Esophagus (tissue), 2 donors: ENCODE measurements around the gene MYO1G. TPM values are rescaled to one million over a fixed set of nuclear protein-coding genes. Genes with fewer than 3 reads are reported as not detected.
"Not testable (repeated sequence)": the region's sequence is repeated elsewhere in the genome, so short reads cannot be mapped to it uniquely, and the experiment has no call there.

Experiments
- H3K27ac ChIP-seq, 2 donors: one replicate each; pipeline ENCODE4 v1.5.1; 2013; ENCODE audit warnings: low read depth in 2 of 2, mild to moderate bottlenecking in 2 of 2, inconsistent platforms in 1 of 2, low read length in 1 of 2, moderate library complexity in 1 of 2
- H3K27me3 ChIP-seq, 2 donors: one replicate each; pipeline ENCODE4 v1.6.1; 2013; ENCODE audit warnings: low read length in 2 of 2, control low read depth in 1 of 2, mild to moderate bottlenecking in 1 of 2; ENCODE audit not compliant: insufficient read depth in 2 of 2, control insufficient read depth in 1 of 2
- H3K36me3 ChIP-seq, 2 donors: one replicate each; pipeline ENCODE4 v1.6.1; 2013; ENCODE audit warnings: low read length in 1 of 2; ENCODE audit not compliant: control insufficient read depth in 2 of 2, insufficient read depth in 2 of 2
- H3K4me1 ChIP-seq, 2 donors: one replicate each; pipeline ENCODE4 v1.6.1; 2013; ENCODE audit warnings: low read length in 1 of 2; ENCODE audit not compliant: control insufficient read depth in 2 of 2, insufficient read depth in 2 of 2
- H3K4me3 ChIP-seq, 2 donors: one replicate each; pipeline ENCODE4 v1.5.1; 2013; ENCODE audit warnings: low read length in 2 of 2, mild to moderate bottlenecking in 2 of 2, low read depth in 1 of 2, moderate library complexity in 1 of 2
- H3K9me3 ChIP-seq, 2 donors: one replicate each; pipeline ENCODE4 v1.6.1; 2013; ENCODE audit warnings: mild to moderate bottlenecking in 2 of 2, low read depth in 1 of 2, low read length in 1 of 2, moderate library complexity in 1 of 2; ENCODE audit not compliant: control insufficient read depth in 2 of 2, insufficient read depth in 1 of 2
- WGBS, 2 donors: extraction: QIAGEN DNeasy Blood & Tissue Kit; methylation state at CpG; one replicate each; pipeline ENCODE4 v1.1.7; 2013; 5-methylcytosine and 5-hydroxymethylcytosine counted together
- polyA plus RNA-seq, 2 donors: library from polyadenylated mRNA; stranded (reverse); fragments of 200-250 nt; gene quantifications; one replicate each; pipeline ENCODE4 v1.2.3, GENCODE V29; 2013
- donor health status: healthy with polysubstance abuse.
- donor health status: Bipolar disorder and iron deficiency.

Gene MYO1G
- polyA plus RNA-seq, 2 donors: 2.2 to 2.3 TPM

DNA sequence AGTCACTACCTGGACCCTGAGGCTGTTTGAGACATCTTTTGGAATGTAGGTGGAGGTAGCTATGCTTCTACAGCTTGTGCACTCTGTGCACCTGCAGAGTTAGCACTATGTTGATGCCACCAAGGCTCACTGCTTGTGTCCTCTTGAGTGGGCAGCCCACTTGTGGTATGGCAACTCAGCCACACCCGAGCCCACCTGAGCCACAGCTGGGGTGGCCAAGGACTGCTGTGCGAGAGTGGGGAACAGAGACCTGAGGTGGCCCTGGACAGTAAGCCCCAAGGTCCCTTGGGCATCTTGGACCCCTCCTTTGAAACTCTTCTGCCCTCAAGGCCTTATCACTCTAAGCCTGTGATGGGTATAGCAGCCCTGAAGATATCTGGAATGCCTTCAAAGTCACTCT, 25.7 kb downstream of the MYO1G start:
- no peak overlapping the region for H3K27ac ChIP-seq
- no peaks in the 10 kb centered on the region for H3K27me3 ChIP-seq
- no peaks in the 10 kb centered on the region for H3K36me3 ChIP-seq
- no peak overlapping the region for H3K4me3 ChIP-seq
- H3K4me1 ChIP-seq: no peaks in the 10 kb centered on the region
- H3K9me3 ChIP-seq: no peaks in the 10 kb centered on the region
- WGBS, 2 donors: 87 to 91% methylated on average over 2 of the region's 2 CpGs

GRCh38 chr7:44949303-44949702, 29.5 kb downstream of the MYO1G start:
- Histone ChIP-seq H3K27me3 (no peaks in the 10 kb centered on the region), H3K27ac (no peak overlapping the region), H3K36me3 (no peaks in the 10 kb centered on the region), H3K4me1 (no peaks in the 10 kb centered on the region), H3K4me3 (no peak overlapping the region), H3K9me3 (no peaks in the 10 kb centered on the region)
- 84% methylated on average over 2 of the region's 2 CpGs for WGBS, 2 donors

DNA sequence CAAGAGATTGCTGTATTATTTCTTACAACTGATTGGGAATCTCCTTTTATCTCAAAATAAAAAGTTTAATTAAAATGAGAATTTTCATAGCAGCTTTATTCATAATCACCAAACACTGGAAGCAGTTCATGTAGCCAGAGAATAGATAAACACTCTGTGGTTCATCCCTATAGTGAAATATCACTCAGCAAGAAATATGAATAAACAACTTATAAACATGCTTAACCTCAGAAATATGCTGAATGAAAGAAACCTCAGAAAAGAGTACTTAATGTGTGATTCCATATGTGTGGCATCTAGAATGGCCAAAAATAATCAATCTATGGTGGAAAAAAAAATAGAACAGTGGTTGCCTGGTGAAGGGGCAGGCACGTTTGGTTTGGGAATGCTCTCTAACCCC, 33.3 kb downstream of the MYO1G start:
- no peaks in the 10 kb centered on the region for H3K36me3 ChIP-seq
- no peak overlapping the region for H3K27ac ChIP-seq
- no peak overlapping the region for H3K4me3 ChIP-seq
- no peaks in the 10 kb centered on the region for H3K9me3 ChIP-seq
- no peaks in the 10 kb centered on the region for H3K4me1 ChIP-seq
- 52 to 55% methylated on average over 1 of the region's 1 CpG for WGBS, 2 donors
- no peaks in the 10 kb centered on the region for H3K27me3 ChIP-seq

GRCh38 chr7:44944821-44945220, 34.0 kb downstream of the MYO1G start:
- Histone ChIP-seq H3K27ac (no peak overlapping the region), H3K27me3 (no peaks in the 10 kb centered on the region), H3K4me3 (no peak overlapping the region), H3K4me1 (no peaks in the 10 kb centered on the region), H3K36me3 (no peaks in the 10 kb centered on the region), H3K9me3 (no peaks in the 10 kb centered on the region)
- 76 to 83% methylated on average over 7 of the region's 7 CpGs for WGBS, 2 donors

DNA sequence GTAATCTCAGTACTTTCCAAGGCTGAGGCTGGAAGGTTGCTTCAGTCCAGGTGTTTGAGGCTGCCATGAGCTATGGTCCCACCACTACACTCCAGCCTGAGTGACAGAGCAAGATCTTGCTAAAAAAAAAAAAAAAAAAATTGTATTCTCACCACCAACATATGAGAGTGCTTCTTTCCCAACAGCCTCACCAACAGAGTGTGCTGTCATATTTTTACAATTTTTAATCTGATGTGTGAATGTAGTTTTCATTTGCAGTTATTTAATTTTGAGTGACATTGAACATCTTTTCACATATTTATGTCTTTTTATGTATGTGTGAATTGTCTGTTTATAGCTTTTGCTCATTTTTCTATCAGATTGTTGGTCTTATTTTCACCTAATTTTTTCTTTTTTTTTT, 35.2 kb downstream of the MYO1G start:
- Histone ChIP-seq H3K27me3 (no peaks in the 10 kb centered on the region), H3K4me1 (no peaks in the 10 kb centered on the region), H3K36me3 (no peaks in the 10 kb centered on the region), H3K9me3 (no peaks in the 10 kb centered on the region), H3K27ac (no peak overlapping the region), H3K4me3 (no peak overlapping the region)

DNA sequence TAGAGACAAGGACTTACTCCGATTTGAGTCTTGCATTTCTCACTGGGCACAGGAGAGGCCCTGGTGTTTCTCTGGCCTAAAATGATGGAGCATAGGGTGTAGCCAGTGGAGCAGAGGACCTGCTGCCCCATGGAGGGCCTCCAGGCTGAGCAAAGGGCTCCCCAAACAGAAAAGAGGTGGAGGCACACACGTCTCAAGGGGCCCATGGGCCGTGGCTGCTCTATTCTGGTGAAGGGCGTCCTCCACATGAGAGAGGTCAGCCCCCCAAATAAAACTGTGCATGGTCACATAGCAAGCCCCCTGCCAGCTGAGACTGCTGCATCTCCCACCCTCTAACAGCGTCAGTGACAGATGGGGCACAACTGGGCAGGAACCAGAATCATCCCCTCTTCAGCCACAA, 41.4 kb downstream of the MYO1G start:
- 71 to 78% methylated on average over 5 of the region's 5 CpGs for WGBS, 2 donors
- H3K4me1 ChIP-seq: no peaks in the 10 kb centered on the region
- H3K4me3 ChIP-seq: no peak overlapping the region
- H3K27ac ChIP-seq: no peak overlapping the region
- no peaks in the 10 kb centered on the region for H3K9me3 ChIP-seq
- H3K27me3 ChIP-seq: no peaks in the 10 kb centered on the region
- no peaks in the 10 kb centered on the region for H3K36me3 ChIP-seq

DNA sequence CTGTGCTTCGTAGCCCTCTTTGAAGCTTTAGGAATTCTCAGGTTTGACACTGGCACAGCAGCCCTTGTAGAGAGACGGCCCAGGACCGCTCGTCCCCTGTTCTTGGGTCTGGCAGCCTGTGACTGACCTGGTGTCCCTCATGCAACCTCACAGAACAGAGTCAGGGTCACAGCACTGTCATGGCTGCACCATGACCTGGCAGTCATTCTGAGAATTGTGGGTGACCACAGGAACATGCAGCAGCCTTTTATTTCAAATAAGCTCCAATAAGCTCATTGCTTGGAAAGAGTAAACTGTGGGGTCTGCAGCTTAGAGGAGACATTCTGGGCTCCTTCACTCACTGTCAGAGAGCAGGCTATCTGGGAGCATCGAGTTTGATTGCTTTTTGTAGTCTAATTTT, 42.5 kb downstream of the MYO1G start:
- Histone ChIP-seq H3K9me3 (no peaks in the 10 kb centered on the region), H3K27ac (no peak overlapping the region), H3K4me1 (no peaks in the 10 kb centered on the region), H3K36me3 (no peaks in the 10 kb centered on the region), H3K4me3 (no peak overlapping the region), H3K27me3 (no peaks in the 10 kb centered on the region)
- 77 to 78% methylated on average over 5 of the region's 5 CpGs for WGBS, 2 donors

DNA sequence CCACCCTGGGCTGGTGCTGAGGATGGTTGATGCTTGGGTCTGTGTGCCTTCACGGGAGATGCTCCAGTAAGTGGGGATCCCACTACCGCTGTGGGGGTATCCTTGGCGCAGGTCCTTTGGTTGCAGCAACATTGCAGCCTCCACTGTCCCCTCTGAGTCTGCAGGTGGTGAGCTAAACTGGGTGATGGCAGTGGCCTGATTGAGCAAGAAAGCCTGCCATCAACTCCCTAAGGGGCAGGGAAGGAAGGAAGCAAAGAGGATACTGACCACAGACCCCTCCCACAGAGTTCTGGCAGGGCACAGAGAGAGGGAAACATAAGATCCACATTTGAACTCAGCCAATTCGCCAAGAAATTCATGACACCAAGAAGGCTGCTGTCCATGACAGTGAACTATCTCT, 43.2 kb downstream of the MYO1G start:
- Histone ChIP-seq H3K9me3 (no peaks in the 10 kb centered on the region), H3K4me1 (no peaks in the 10 kb centered on the region), H3K36me3 (no peaks in the 10 kb centered on the region), H3K27me3 (no peaks in the 10 kb centered on the region), H3K4me3 (no peak overlapping the region), H3K27ac (no peak overlapping the region)
- 85 to 89% methylated on average over 4 of the region's 4 CpGs for WGBS, 2 donors

GRCh38 chr7:44935016-44935415, 43.8 kb downstream of the MYO1G start:
- 24 to 28% methylated on average over 1 of the region's 1 CpG for WGBS, 2 donors
- no peaks in the 10 kb centered on the region for H3K27me3 ChIP-seq
- no peaks in the 10 kb centered on the region for H3K9me3 ChIP-seq
- H3K27ac ChIP-seq: no peak overlapping the region
- H3K4me1 ChIP-seq: no peaks in the 10 kb centered on the region
- no peak overlapping the region for H3K4me3 ChIP-seq
- H3K36me3 ChIP-seq: no peaks in the 10 kb centered on the region

GRCh38 chr7:44934510-44934909, 44.3 kb downstream of the MYO1G start:
- whole genome bisulfite sequencing, 2 donors: 80 to 88% methylated on average over 5 of the region's 5 CpGs
- H3K36me3 ChIP-seq, H3K4me1 ChIP-seq, H3K9me3 ChIP-seq, H3K27me3 ChIP-seq, H3K27ac ChIP-seq, H3K4me3 ChIP-seq: not testable (repeated sequence)
